Left lung (tissue), 10 donors: ENCODE results near the gene STMP1. TPM values are rescaled to one million over a fixed set of nuclear protein-coding genes. Genes with fewer than 3 reads are reported as not detected.
"Not testable (repeated sequence)": the region's sequence is repeated elsewhere in the genome, so short reads cannot be mapped to it uniquely, and the experiment has no call there.

Source experiments
- ATAC-seq: fragments of 200-7000 bp; cut with Tn5 transposase; one replicate; pipeline ENCODE4 v1.9.1; 2020; ENCODE audit warnings: moderate library complexity
- DNase-seq, 4 donors: peaks; one replicate each; pipeline ENCODE4 v3.0.0-alpha.2; 2013 to 2020
- H3K27ac ChIP-seq, 2 donors: fragments of 200-600 bp; sonication (generic) in 1 of 2; one replicate each; pipeline versions ENCODE4 v1.5.0 to v1.8.0; 2020 to 2021
- H3K27me3 ChIP-seq, 2 donors: fragments of 200-600 bp; sonication (generic) in 1 of 2; one replicate each; pipeline versions ENCODE4 v1.5.0 to v1.8.0; 2020 to 2021
- H3K36me3 ChIP-seq, 2 donors: fragments of 200-600 bp; sonication (generic) in 1 of 2; one replicate each; pipeline versions ENCODE4 v1.5.0 to v1.8.0; 2020 to 2021
- H3K4me1 ChIP-seq, 2 donors: fragments of 200-600 bp; one replicate each; pipeline ENCODE4 v1.8.0; 2021
- H3K4me3 ChIP-seq, 2 donors: fragments of 200-600 bp; sonication (generic) in 1 of 2; one replicate each; pipeline versions ENCODE4 v1.5.0 to v1.8.0; 2020 to 2021; ENCODE audit warnings: mild to moderate bottlenecking in 1 of 2
- H3K9me3 ChIP-seq, 2 donors: fragments of 200-600 bp; sonication (generic) in 1 of 2; one replicate each; pipeline versions ENCODE4 v1.5.0 to v1.8.0; 2020 to 2021
- CTCF ChIP-seq, 2 donors: fragments of 200-600 bp; sonication (generic) in 1 of 2; IDR thresholded peaks; one replicate each; pipeline versions ENCODE4 v1.5.0 to v1.8.0; 2021; ENCODE audit warnings: antibody characterized with exemption in 2 of 2
- intact Hi-C, 2 donors: fragments of 100-400 bp; cut with DNase I; formaldehyde crosslinking; loops; one replicate each; pipeline versions ENCODE4 v1.11.2 to v1.14.2; 2022
- polyA plus RNA-seq, 6 donors: library from polyadenylated mRNA; unstranded; fragments of 120-200 nt; gene quantifications; one replicate each; pipeline ENCODE4 v1.2.1, GENCODE V29; 2013; ENCODE audit not compliant: insufficient read length in 6 of 6
- total RNA-seq, 2 donors: library from RNA; stranded (reverse); fragmentation: NEBNext Ultra II Directional; extraction: Animal tissue kit (Norgen Biotek cat#: 25700); gene quantifications; one replicate each; pipeline ENCODE4 v1.2.1, GENCODE V29; 2021
- donor health status: DM: no; HTN: yes; CAD: no.
- donor health status: DM: no; HTN: no; CAD: no.

STMP1 gene
- total and polyA plus RNA-seq, 8 donors = 35.0 to 81.6 (median 70.0) TPM

- DNase-seq (no peak), ATAC-seq (no peak)
- intact Hi-C loops = no loop called here
- peaks cover 0 to 8% of the 10 kb centered on the region in 2 donors for H3K4me1 ChIP-seq
- no peak overlapping the region for H3K27ac ChIP-seq
- H3K36me3 ChIP-seq = peaks cover 0 to 88% of the 10 kb centered on the region in 2 donors
- no peaks in the 10 kb centered on the region for H3K9me3 ChIP-seq
- no peak overlapping the region for H3K4me3 ChIP-seq
- no peaks in the 10 kb centered on the region for H3K27me3 ChIP-seq
- TF ChIP-seq CTCF (IDR thresholded peaks at IDR 0.05) = no peak
These were observed 41.9 kb upstream of the STMP1 start for GRCh38 chr7:135620447-135620846.

DNA sequence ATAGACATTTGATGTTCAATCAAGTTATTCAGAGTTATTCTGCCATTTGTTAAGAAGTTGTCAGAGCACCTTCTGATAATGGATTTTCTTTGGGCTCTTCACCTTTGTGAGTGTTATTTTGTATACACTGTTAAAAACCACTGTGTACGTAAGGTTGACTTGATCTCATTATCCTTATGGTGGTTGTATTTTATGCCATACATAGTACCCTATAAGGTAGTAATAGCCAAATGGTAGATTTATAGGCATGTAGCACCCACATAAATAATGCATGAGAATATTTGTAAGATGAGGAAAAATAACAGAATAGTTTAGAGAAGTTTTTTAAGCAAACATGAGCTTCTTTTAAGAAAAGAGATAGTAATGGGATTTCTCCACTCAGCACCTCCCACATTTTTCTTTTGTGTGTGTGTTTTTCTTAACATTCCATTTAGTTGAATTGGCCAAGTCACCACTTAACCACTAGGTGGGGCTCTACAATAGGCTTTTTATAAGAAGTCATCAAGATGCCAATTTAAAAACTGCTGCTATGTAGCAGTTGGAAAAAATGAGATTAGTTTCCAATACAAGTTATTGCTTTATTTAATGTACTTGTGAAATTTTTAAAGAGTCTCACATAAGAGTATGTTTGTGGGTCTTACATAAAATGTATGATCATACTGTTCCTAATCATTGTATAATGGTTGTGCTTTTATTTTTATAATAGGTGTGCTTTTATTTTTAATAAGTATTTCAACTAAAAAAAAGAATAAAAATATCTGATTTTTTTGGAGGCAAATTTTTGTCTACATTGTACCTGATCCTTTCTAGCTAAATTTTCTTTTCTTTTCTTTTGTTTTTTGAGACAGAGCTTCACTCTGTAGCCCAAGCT, 41.1 kb upstream of the STMP1 start:
- H3K27me3 ChIP-seq = no peaks in the 10 kb centered on the region
- intact Hi-C loops = no loop called here
- DNase-seq = peak in 2 of 4 donors; percentile 56 to 72

DNA sequence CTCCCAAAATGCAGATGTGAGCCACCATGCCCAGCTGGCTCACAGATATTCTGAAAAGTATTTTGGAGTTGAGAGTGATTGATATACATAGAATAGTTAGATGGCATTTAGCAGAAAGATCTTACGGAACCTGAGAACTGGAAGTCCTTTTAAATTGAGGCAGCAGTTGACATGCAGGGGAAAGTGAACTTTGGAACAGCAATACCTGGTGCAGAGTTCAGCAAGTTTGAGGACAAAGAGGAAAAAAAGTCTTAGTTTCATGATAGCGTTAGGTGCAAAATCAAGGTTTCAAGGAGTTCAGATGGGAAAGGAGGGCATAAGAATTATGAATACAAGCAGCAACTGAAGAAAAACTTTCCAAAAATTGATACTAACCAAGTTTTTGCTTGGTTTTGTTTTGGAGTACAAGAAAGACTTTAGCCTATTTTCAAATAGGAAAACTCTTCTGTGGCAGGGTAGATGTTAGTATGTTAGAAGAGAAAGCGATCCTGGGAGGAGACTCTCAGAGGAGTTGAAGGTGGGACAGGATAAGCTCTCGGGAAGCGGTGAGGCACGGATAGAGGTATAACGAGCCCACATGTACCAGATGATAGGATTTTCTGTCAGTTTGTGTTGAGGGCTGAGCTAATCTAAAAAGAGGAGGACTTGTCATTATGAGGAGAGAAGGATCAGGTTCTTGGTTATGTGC, 28.0 kb upstream of the STMP1 start:
- Histone ChIP-seq H3K27me3 (no peaks in the 10 kb centered on the region), H3K36me3 (peaks cover 0 to 78% of the 10 kb centered on the region in 2 donors), H3K9me3 (no peaks in the 10 kb centered on the region), H3K4me3 (no peak overlapping the region), H3K27ac (no peak overlapping the region), H3K4me1 (no peaks in the 10 kb centered on the region)
- DNase-seq (no peak), ATAC-seq (no peak)
- intact Hi-C loops = no loop called here
- TF ChIP-seq CTCF (IDR thresholded peaks at IDR 0.05) = no peak

More for the DNA sequence above, 41.1 kb upstream of the STMP1 start:
- Histone ChIP-seq H3K4me3 (no peak overlapping the region), H3K36me3 (peaks cover 0 to 88% of the 10 kb centered on the region in 2 donors), H3K9me3 (no peaks in the 10 kb centered on the region), H3K27ac (no peak overlapping the region), H3K4me1 (peaks cover 0 to 8% of the 10 kb centered on the region in 2 donors)
- peak; percentile 70 to 90 for TF ChIP-seq CTCF (IDR thresholded peaks at IDR 0.05)
- ATAC-seq = peak; percentile 88

GRCh38 chr7:135639690-135640089, 22.6 kb upstream of the STMP1 start:
- DNase-seq, H3K27me3 ChIP-seq, ATAC-seq, H3K4me1 ChIP-seq, H3K4me3 ChIP-seq, H3K27ac ChIP-seq, H3K9me3 ChIP-seq: not testable (repeated sequence)
- peaks cover 0 to 93% of the 10 kb centered on the region in 2 donors for H3K36me3 ChIP-seq
- intact Hi-C loops = loop anchor here in 1 of 2 donors (10.0 kb wide), 1 partner anchor 355 kb away; no protein-coding TSS in a partner anchor

DNA sequence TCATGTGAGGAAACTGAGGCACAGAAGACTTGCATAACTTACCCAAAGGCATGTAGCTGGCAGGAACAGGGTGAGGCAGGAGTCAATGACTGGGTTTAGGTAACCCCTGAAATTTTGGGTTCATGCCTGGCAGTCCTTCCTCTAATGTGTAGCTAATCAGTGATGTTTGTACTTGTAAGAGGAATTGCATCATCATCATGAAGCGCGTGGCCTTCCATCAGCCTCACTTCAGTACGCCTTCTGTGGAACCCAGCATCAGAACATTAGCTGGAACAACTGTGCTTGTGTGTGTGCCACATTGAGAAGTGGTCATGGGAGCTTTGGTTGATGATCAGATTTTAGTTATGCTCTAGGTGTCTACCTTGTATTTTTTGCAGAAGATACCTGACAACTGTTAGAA, 18.2 kb upstream of the STMP1 start:
- no peak for DNase-seq
- intact Hi-C loops = loop anchor here in 1 of 2 donors (10.0 kb wide), 1 partner anchor 359 kb away; no protein-coding TSS in a partner anchor
- Histone ChIP-seq H3K9me3 (no peaks in the 10 kb centered on the region), H3K27me3 (no peaks in the 10 kb centered on the region), H3K27ac (no peak overlapping the region), H3K36me3 (peaks cover 0 to 88% of the 10 kb centered on the region in 2 donors), H3K4me3 (no peak overlapping the region), H3K4me1 (no peaks in the 10 kb centered on the region)
- ATAC-seq = no peak
- no peak for TF ChIP-seq CTCF (IDR thresholded peaks at IDR 0.05)
